ENCODE measurements around the gene GPD2. TPM values are rescaled to one million over a fixed set of nuclear protein-coding genes. Genes with fewer than 3 reads are reported as not detected.

The GPD2 gene
- total RNA-seq, 1 donor, result 59.7 TPM

GRCh38 chr2:156476021-156476849 lies 40.1 kb downstream of the GPD2 start:
- Histone ChIP-seq H3K4me3 (ENCODE audit: insufficient read depth, low read length) (peak overlapping the region; percentile 43), H3K36me3 (ENCODE audit: insufficient read depth, low read length) (no peaks in the 10 kb centered on the region), H3K9me3 (ENCODE audit: low read depth, low read length) (no peaks in the 10 kb centered on the region), H3K27ac (ENCODE audit: low read depth, low read length) (peak overlapping the region; percentile 66), H3K4me1 (ENCODE audit: insufficient read depth, low read length) (peaks cover 21% of the 10 kb centered on the region), H4K20me1 (ENCODE audit: insufficient read depth, low read length) (no peaks in the 10 kb centered on the region), H2AFZ (ENCODE audit: low read length) (peak overlapping the region; percentile 51), H3K4me2 (ENCODE audit: insufficient read depth, low read length) (peak overlapping the region; percentile 74), H3K27me3 (ENCODE audit: insufficient read depth, low read length) (no peaks in the 10 kb centered on the region), H3K79me2 (ENCODE audit: insufficient read depth, low read length) (peaks cover 33% of the 10 kb centered on the region)
- no peak for TF ChIP-seq CTCF (IDR thresholded peaks at IDR 0.05; ENCODE audit: extremely low read depth, low read depth, low read length)
- no peak for DNase-seq (ENCODE audit: insufficient read length, low spot score, missing footprints)

DNA sequence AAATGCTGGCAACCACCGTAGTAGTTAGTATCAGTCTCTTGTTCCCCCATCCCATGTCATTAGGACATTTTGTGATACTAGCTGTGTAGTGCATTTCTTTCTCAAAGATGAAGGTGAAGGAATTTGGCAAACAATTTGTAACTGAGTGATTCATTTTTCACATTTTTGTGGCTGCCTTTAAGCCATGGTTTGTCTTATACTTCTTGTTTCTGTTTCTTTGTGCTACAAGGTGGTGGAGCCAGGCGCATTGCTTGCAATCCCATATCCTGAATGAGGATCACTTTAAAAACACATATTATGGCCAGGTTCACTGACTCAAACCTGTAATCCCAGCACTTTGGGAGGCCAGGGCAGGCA lies 40.6 kb downstream of the GPD2 start:
- peaks cover 21% of the 10 kb centered on the region for H3K4me1 ChIP-seq (ENCODE audit: insufficient read depth, low read length)
- H3K4me2 ChIP-seq (ENCODE audit: insufficient read depth, low read length), result peak overlapping the region; percentile 74
- H3K79me2 ChIP-seq (ENCODE audit: insufficient read depth, low read length), result peaks cover 29% of the 10 kb centered on the region
- no peak for TF ChIP-seq CTCF (IDR thresholded peaks at IDR 0.05; ENCODE audit: extremely low read depth, low read depth, low read length)
- H2AFZ ChIP-seq (ENCODE audit: low read length), result peak overlapping the region; percentile 51
- H3K27me3 ChIP-seq (ENCODE audit: insufficient read depth, low read length), result no peaks in the 10 kb centered on the region
- DNase-seq (ENCODE audit: insufficient read length, low spot score, missing footprints), result peak; percentile 34
- H3K4me3 ChIP-seq (ENCODE audit: insufficient read depth, low read length), result peak overlapping the region; percentile 43
- H3K36me3 ChIP-seq (ENCODE audit: insufficient read depth, low read length), result no peaks in the 10 kb centered on the region
- H4K20me1 ChIP-seq (ENCODE audit: insufficient read depth, low read length), result no peaks in the 10 kb centered on the region
- peak overlapping the region; percentile 66 for H3K27ac ChIP-seq (ENCODE audit: low read depth, low read length)
- no peaks in the 10 kb centered on the region for H3K9me3 ChIP-seq (ENCODE audit: low read depth, low read length)

DNA sequence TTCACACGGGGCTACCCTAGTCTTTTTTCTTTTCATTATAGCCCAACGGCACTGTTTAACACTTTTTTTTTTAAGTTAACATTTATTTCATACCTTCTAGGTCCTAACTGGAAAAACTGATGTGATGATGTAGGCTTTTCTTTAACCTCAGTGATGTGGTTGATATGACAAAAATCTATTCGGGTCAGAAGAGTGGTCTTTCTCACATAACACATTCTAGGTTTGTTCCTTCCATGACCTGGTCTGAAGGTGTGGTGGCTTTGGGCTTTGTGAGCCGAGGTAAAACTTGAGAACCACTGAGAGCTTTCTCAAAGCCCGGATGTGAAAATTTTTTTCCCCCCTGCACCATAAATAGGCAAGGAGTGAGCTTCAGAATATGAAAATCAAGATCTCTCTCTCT lies 44.2 kb downstream of the GPD2 start:
- Histone ChIP-seq H3K9me3 (ENCODE audit: low read depth, low read length) (no peaks in the 10 kb centered on the region), H3K4me1 (ENCODE audit: insufficient read depth, low read length) (peaks cover 29% of the 10 kb centered on the region), H3K79me2 (ENCODE audit: insufficient read depth, low read length) (peaks cover 21% of the 10 kb centered on the region), H3K36me3 (ENCODE audit: insufficient read depth, low read length) (no peaks in the 10 kb centered on the region), H3K27me3 (ENCODE audit: insufficient read depth, low read length) (no peaks in the 10 kb centered on the region), H3K27ac (ENCODE audit: low read depth, low read length) (no peak overlapping the region), H2AFZ (ENCODE audit: low read length) (no peak overlapping the region), H4K20me1 (ENCODE audit: insufficient read depth, low read length) (no peaks in the 10 kb centered on the region), H3K4me3 (ENCODE audit: insufficient read depth, low read length) (no peak overlapping the region), H3K4me2 (ENCODE audit: insufficient read depth, low read length) (no peak overlapping the region)
- no peak for DNase-seq (ENCODE audit: insufficient read length, low spot score, missing footprints)
- no peak for TF ChIP-seq CTCF (IDR thresholded peaks at IDR 0.05; ENCODE audit: extremely low read depth, low read depth, low read length)

DNA sequence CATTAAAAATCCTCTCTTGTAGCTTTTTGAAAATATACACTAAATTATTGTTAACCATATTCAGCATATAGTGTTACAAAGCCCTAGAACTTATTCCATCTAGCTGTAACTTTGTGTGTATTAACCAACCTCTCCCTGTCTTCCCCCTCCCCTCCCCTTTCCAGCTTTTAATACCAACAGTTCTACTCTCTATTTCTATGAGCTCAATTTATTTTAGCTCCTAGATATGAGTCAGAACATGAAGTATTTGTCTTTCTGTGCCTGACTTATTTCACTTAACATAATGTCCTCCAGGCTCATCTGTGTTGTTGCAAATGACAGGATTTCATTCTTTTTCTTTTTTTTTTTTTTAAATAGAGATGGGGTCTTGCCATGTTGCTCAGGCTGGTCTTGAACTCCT lies 45.1 kb downstream of the GPD2 start:
- peaks cover 24% of the 10 kb centered on the region for H3K79me2 ChIP-seq (ENCODE audit: insufficient read depth, low read length)
- H4K20me1 ChIP-seq (ENCODE audit: insufficient read depth, low read length), result no peaks in the 10 kb centered on the region
- H3K4me3 ChIP-seq (ENCODE audit: insufficient read depth, low read length), result no peak overlapping the region
- no peak for TF ChIP-seq CTCF (IDR thresholded peaks at IDR 0.05; ENCODE audit: extremely low read depth, low read depth, low read length)
- no peak overlapping the region for H3K27ac ChIP-seq (ENCODE audit: low read depth, low read length)
- H3K36me3 ChIP-seq (ENCODE audit: insufficient read depth, low read length), result no peaks in the 10 kb centered on the region
- no peak overlapping the region for H2AFZ ChIP-seq (ENCODE audit: low read length)
- H3K27me3 ChIP-seq (ENCODE audit: insufficient read depth, low read length), result no peaks in the 10 kb centered on the region
- H3K9me3 ChIP-seq (ENCODE audit: low read depth, low read length), result no peaks in the 10 kb centered on the region
- H3K4me2 ChIP-seq (ENCODE audit: insufficient read depth, low read length), result no peak overlapping the region
- DNase-seq (ENCODE audit: insufficient read length, low spot score, missing footprints), result no peak
- H3K4me1 ChIP-seq (ENCODE audit: insufficient read depth, low read length), result peaks cover 28% of the 10 kb centered on the region

All from osteoblast (primary cell).